ENCODE results near the gene HOXB7.

Gene HOXB7

DNA sequence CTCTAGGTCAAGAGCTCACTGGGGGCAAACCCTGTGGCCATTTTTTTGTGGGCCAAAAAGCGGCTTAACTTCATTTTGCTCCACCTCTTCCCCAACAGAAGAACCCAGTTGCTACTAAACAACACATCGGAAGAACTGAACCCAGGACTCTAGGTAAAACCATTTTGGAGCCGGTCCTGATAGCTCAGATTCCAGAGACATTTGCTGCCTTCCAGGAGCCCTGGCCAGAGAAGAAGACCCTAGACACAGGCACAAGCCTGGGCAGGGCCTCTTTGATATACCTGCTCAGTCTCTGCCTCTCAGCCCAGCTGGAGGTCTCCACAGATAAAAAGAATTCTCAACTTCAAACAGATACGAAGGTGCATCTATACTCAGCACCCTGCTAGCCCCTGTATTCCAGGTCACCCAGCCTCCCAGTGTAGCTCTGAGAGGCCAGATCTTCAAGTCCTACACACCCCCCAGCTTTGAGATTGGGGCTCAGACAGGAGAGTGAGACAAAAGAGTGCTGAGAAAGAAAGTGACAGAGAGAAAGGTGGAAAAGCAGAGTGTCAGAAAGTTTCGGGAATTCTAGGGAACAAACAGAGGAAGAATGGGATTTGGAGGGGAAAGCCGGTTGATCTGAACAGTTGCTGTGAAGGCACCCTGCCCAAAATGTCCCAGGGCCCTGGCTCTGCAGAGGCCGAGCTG, 21.9 kb upstream of the HOXB7 start:
- Histone ChIP-seq H3K27me3 (replicated peaks; ENCODE audit: control insufficient read depth, insufficient read depth, low read length) (peaks cover 2% of the 10 kb centered on the region), H3K4me3 (replicated peaks; ENCODE audit: low read depth, low read length) (no peak overlapping the region), H3K36me3 (ENCODE audit: control insufficient read depth, insufficient read depth, low read length) (no peaks in the 10 kb centered on the region)
- no peak for DNase-seq (ENCODE audit: extremely low read depth, insufficient read length)
- TF ChIP-seq, protein P1, sequence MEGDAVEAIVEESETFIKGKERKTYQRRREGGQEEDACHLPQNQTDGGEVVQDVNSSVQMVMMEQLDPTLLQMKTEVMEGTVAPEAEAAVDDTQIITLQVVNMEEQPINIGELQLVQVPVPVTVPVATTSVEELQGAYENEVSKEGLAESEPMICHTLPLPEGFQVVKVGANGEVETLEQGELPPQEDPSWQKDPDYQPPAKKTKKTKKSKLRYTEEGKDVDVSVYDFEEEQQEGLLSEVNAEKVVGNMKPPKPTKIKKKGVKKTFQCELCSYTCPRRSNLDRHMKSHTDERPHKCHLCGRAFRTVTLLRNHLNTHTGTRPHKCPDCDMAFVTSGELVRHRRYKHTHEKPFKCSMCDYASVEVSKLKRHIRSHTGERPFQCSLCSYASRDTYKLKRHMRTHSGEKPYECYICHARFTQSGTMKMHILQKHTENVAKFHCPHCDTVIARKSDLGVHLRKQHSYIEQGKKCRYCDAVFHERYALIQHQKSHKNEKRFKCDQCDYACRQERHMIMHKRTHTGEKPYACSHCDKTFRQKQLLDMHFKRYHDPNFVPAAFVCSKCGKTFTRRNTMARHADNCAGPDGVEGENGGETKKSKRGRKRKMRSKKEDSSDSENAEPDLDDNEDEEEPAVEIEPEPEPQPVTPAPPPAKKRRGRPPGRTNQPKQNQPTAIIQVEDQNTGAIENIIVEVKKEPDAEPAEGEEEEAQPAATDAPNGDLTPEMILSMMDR (IDR thresholded peaks at IDR 0.05; ENCODE audit: insufficient read depth, low read length, poor library complexity, severe bottlenecking), result no peak

DNA sequence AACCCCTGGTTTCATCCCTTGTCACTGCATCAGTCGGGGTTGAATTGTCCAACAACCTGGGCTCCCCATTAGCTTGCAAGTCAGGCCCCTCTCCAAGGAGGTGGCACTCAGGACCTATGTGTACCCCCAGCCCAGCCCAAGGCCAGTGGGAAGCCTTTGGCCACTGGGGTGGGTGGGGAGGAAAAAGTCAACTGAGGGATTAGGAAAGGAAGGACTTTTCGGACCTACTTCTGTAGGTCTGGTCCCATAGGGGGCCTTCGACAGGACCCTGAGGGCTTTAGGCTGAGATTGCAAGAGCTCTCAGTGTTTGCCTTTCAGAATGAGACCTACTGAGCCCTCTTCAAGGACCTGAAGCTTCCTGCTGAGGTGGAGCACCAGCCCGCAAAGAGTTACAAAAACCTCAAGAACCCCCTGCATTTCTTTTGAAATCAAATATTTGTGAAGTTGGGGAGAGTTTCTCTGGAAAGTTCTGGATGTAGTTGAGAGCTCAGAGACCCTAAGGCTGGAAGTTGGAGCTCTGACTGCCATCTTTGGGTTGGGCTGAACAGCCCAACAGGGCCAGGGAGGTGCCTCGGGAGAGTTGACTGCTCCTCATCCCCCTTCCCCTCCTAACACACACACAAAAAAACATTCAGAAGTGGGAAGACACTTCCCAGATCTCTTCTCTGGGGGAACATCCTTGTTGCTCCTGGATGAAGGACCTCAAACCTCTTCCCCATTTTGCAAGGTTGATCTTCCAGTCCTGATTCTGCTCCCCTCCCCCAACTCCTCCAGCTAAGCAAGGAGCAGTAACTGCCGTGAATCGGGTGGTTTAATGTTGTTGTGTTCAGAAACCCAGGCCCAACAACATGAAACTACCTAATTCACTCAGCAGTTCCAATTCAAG, 21.1 kb upstream of the HOXB7 start:
- Histone ChIP-seq H3K27me3 (replicated peaks; ENCODE audit: control insufficient read depth, insufficient read depth, low read length) (peaks cover 2% of the 10 kb centered on the region), H3K4me3 (replicated peaks; ENCODE audit: low read depth, low read length) (no peak overlapping the region), H3K36me3 (ENCODE audit: control insufficient read depth, insufficient read depth, low read length) (no peaks in the 10 kb centered on the region)
- no peak for DNase-seq (ENCODE audit: extremely low read depth, insufficient read length)
- TF ChIP-seq, protein P1 (IDR thresholded peaks at IDR 0.05; ENCODE audit: insufficient read depth, low read length, poor library complexity, severe bottlenecking), result no peak

DNA sequence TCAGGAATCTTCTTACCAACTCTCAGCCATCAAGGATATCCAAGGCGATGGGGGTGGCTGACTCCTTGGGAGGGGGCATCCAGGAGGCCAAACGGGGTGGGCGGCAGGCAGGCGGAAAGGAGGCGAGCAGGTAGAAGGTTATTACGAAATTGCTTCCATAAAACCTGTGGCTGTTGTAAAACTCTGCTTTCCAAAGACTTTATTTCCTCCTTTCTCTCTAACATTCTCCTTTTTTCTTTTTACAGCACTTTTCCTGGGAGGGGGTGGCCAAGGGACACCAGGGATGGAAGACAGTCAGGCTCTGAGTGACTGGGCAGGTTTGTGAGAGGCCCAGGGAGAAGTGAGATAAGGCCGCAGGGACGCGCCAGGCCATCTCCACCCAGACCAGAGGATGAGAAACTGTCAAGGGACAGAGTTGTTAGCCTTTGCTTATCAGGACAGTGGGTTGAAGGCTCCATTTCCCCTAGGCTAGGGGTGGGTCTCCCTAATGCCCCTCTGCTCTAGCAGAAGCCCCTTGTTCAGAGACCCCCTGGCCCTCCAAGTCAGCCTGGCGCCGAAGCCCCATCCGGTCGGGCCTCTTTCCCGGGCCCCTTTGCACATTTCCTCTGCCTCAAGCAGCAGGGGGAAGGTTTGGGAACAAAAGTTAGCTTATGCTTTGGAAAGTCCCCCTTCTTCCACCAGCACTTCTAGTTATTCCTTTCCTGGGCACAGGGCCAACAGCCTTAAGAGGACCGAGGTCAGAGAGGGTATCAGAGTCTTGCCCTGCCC, 20.3 kb upstream of the HOXB7 start:
- DNase-seq (ENCODE audit: extremely low read depth, insufficient read length), result no peak
- peaks cover 2% of the 10 kb centered on the region for H3K27me3 ChIP-seq (replicated peaks; ENCODE audit: control insufficient read depth, insufficient read depth, low read length)
- no peak overlapping the region for H3K4me3 ChIP-seq (replicated peaks; ENCODE audit: low read depth, low read length)
- H3K36me3 ChIP-seq (ENCODE audit: control insufficient read depth, insufficient read depth, low read length), result no peaks in the 10 kb centered on the region
- TF ChIP-seq, protein P1 (IDR thresholded peaks at IDR 0.05; ENCODE audit: insufficient read depth, low read length, poor library complexity, severe bottlenecking), result no peak

DNA sequence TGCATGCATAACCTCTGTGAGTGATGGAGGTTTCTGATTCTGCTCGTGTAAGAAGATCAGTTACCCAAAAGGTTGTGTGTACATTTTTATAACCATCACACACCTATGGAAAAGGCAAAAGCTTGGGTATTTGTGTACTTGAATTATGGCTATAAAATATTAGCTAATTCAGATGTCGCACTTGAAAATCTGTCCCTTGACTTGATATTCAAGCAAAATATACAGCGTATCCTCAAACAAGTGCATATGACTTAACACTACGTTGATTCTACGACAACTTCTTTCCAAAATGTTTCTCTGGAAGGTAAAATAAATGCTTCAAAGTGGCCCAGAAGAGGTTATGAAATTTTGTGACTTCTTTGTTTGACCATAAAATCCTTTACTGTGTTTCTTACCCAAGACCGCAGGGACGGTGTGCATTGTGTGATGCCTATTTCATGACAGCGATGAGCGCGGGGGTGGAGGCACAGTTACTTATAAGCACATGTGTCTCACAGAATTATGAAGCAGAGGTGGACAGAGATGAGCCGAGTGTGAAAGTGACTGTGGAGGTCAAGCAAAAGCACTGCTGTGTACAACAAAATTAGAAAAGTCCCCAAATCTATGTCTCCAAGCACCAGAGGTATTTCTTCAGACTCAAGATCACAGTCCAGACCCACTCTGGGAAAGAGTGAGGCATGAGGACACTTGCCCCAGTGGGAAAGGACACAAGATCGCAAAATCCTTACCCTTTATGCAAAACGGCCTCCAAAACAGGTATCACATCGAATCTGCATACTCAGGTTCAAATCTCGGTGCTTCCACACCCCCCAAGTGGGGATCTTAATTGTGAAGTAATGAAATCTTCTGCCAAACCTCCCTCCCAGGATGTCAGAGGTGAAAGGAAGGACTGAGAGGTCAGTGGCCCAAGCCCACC, 19.4 kb upstream of the HOXB7 start:
- no peak for DNase-seq (ENCODE audit: extremely low read depth, insufficient read length)
- Histone ChIP-seq H3K4me3 (replicated peaks; ENCODE audit: low read depth, low read length) (no peak overlapping the region), H3K36me3 (ENCODE audit: control insufficient read depth, insufficient read depth, low read length) (no peaks in the 10 kb centered on the region), H3K27me3 (replicated peaks; ENCODE audit: control insufficient read depth, insufficient read depth, low read length) (peaks cover 2% of the 10 kb centered on the region)
- TF ChIP-seq, protein P1 (IDR thresholded peaks at IDR 0.05; ENCODE audit: insufficient read depth, low read length, poor library complexity, severe bottlenecking), result no peak

DNA sequence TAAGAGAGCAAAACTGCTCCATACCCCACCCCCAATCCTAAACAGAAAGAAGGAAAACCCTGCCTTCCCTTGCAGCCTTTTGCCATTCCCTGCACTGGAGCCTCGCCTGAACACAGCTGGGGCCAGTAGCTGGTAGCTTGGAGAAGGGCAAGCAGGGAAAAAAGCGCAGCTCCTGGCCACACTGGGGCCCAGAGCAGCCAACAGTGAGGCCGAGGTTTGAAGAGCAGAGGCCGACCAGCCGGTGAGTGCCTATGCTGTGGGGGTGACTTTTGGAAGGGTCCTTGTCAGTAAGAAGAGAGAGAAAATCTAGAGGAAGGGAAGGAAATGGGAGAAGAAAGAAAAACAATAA, 18.6 kb upstream of the HOXB7 start:
- H3K27me3 ChIP-seq (replicated peaks; ENCODE audit: control insufficient read depth, insufficient read depth, low read length), result peaks cover 2% of the 10 kb centered on the region
- no peak for DNase-seq (ENCODE audit: extremely low read depth, insufficient read length)
- H3K36me3 ChIP-seq (ENCODE audit: control insufficient read depth, insufficient read depth, low read length), result no peaks in the 10 kb centered on the region
- H3K4me3 ChIP-seq (replicated peaks; ENCODE audit: low read depth, low read length), result no peak overlapping the region
- TF ChIP-seq, protein P1 (IDR thresholded peaks at IDR 0.05; ENCODE audit: insufficient read depth, low read length, poor library complexity, severe bottlenecking), result no peak

Measured in GM06990 (cell line).